ENCODE measurements around the gene DNMBP.
"Not testable (repeated sequence)": the region's sequence is repeated elsewhere in the genome, so short reads cannot be mapped to it uniquely, and the experiment has no call there.

DNMBP gene

DNA sequence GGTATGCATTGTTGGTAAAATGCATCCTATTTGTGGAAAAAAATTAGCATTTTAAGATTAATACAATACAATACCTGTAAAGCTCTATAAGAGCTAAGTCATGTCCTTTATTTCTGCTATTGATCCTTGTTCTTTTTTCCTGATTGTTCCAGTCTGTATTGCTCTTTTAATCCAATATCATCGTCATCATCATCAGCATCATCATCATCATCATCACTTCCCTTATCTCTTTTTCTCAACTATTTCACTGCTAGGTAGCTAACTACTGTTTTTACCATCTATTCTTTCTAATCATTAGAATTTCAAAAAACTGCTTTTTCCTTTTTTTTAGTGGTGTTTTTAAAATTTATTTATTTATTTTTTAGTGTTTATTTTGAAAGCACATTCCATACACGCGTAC, 156.1 kb downstream of the DNMBP start:
- no peak for DNase-seq

DNA sequence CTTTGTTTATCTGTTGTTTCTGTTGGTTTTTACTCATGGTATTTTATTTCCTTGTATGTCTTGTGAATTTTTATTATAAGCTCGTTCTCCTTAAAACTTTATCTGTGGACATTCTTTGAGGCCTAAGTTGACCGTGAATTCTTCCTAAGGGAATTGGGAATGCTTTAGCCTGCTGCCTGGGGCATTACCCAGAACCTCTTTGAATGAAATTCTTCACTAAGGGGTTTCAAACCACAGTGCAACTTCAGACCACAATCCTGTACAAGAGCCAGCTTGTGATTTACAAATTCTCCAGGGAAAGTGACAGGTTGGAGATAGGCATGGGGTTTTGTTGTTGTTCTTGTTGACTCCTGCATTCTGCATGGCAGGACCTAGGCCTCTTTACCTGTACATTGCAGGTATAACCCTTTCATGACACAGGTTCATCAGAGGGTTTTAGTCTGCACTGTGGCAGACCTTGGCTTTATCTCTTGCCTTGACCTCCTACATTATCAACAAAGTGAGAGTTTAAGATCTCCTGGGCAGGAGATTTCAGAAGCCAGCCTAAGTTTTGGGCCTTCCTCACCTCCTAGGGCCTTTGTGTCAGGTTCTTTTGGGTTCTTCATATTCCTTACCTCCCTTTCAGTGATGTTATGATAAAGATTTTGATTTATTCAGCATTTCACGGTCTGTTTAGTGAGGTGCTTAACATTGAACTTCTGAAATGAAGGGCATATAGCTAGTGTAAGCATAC, 157.1 kb downstream of the DNMBP start:
- DNase-seq, result no peak

GRCh38 chr10:99851825-99852224, 157.9 kb downstream of the DNMBP start:
- DNase-seq, result no peak

DNA sequence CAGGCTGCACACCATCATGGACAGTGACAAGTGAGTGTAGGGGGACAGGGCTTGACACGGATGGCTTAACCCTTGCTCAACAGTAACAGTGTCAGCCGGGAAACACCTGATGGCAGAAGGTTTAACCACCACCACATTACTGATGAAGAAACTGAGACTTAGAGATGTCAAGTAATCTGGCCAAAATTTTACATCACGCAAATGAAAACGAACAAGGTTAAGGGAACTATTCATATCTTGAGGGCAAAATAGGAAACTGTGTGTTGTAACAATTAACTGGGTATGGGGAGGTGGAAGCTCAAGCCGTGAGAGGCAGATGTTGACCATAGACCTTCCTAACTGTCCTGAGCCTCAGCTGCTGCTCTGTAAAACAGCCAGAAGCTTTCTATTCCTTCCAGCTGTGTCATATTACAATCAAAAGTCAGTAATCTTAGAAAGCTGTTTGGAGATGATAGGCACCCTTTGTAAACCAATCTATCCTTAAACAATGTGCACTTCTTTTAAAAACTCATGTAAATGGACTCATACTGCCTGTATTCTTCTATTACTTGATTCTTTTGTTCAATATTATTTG, 158.9 kb downstream of the DNMBP start:
- DNase-seq, result no peak

DNA sequence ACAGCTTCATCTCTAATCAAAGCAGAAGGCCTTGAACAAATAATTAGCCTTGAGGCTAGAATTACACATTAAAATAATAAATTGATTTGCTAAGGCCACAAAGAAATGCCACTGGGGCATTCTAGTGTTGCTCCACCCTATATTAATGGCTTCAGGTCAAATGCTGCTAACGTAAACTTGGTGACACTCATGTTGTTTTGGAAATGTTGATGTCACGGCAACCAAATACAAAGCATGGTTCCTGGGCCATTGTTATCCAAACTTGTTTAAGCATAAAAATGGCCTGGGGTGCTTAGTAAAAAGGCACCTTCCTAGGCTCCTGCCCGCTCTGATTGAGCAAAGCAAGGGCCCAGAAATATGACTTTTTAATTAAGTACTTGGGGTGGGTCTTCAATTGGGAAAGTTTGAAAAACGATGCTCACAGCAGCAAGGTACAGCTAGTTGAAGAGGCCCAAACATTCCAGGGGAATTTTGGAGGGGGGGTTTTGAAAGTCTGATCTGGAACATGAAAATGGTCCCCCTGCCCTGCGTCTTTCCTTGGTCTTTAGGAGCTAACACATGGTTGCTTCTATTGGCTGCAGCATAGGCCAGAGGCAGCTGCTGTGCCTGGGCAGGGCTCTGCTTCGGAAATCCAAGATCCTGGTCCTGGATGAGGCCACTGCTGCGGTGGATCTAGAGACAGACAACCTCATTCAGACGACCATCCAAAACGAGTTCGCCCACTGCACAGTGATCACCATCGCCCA, 159.6 kb downstream of the DNMBP start:
- DNase-seq, result no peak

DNA sequence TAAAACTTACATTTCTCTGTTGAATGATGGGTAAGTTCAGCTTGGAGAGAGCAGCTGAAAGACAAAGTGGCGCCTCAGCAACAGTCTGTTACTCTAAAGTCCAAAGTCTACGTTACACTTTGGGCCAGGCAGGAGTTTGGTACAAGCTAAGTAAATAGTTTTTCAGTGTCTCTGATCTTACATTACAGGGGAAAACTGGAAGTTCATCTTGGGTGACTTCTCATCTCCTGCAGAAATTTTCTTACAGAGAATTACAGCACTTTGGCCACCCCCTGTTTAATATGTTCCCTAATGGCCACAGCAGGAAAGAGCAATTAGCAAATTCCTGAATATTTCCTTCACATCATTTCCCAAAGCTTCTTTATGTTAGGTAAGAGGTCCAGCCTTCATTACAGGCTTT, 160.2 kb downstream of the DNMBP start:
- DNase-seq, result no peak

DNA sequence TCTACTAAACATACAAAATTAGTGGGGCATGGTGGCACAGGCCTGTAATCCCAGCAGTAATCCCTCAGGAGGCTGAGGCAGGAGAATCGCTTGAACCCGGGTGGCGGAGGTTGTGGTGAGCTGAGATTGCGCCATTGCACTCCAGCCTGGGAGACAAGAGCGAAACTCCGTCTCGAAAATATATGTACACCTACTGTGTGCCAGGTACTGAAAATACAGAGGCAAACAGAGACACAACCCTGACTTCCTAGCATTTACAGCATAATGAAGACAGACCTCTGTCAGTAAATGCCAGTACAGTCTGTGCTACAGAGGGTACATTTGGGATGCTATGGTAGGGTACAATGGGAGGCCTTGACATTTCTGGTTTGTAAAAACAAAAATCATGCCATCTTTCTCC, 160.7 kb downstream of the DNMBP start:
- no peak for DNase-seq

DNA sequence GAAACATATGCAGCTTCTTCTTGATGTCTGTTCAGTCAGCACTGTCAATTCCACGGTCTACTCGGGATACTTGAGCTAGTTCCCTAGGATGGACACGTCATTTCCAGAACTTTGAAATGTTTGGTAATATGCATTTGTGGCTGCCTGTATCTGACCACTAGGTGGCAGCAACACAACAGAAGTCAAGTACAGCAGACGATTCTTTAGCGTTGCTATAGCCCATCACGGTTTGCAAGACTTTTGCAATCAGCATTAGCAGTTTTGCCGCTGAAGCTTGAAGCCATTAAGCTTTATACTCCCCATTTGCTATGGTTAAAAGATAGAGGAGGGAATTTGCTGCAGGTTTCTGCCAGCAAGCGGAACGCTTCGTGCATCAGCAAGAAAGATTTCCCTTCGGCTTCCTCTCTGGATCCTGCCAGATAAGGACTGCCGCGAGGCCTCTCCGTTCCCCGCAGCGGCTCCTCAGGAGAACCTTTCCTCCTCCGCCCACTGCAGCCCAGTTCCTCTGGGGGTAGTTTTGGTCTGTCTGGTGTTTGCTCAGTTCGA, 163.8 kb downstream of the DNMBP start:
- DNase-seq, result peak; percentile 52 to 77

GRCh38 chr10:99844433-99844955, 165.3 kb downstream of the DNMBP start:
- no peak for DNase-seq

- DNase-seq, result no peak
Measured at GRCh38 chr10:99843310-99843709, 166.4 kb downstream of the DNMBP start.

DNA sequence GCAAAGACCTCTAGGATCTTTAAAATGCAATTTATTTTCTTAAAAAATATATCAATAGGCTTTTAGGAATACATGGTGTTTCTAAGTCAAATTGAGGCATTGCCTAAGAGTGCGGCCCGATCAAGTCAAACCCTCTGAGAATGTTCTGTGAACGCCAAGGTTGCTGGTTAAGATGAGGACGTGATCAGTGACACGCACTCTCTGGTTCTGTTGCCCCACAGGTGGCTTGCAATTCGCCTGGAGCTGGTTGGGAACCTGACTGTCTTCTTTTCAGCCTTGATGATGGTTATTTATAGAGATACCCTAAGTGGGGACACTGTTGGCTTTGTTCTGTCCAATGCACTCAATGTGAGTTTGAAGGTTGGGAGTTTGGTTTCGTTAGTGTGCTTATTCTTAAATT, 168.0 kb downstream of the DNMBP start:
- no peak for DNase-seq

GRCh38 chr10:99840859-99841258, 168.9 kb downstream of the DNMBP start:
- not testable (repeated sequence) for DNase-seq

DNA sequence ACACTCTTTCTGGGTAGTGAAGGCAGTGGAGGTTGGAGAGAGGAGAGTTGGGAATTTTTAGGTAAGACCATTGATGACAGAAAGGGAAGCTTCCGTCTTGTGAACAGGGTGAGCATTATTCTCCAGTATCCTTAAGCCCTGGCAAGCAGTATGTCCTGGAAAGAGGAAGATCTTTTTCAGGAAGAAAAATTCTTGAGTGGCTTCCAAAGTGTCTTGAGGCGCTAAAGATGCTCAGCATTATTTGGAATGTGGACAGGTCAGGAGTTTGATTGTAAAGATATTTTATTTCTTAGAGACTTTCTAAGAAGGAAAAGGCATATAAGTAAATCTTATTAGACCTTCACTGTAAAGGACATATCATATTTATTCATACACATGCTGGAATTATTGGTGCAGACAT, 173.0 kb downstream of the DNMBP start:
- DNase-seq, result no peak

- DNase-seq, result no peak
Measured at GRCh38 chr10:99835947-99836346, 173.8 kb downstream of the DNMBP start.

DNA sequence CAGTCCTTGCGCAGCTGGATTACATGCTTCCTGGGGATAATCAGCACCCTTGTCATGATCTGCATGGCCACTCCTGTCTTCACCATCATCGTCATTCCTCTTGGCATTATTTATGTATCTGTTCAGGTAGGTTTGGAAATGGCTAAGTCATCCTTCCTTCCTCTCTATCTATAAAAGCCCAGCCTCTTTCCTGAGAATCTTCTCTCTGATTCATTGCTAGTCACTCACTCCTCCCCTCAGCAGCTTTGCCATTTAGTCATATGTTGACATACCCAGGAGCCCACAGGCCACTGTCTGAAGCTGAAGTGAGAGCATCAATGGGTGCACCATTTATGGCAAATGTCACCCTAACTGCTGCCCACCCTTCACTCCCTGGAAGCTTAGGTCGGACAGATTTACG, 175.3 kb downstream of the DNMBP start:
- DNase-seq, result no peak

- DNase-seq, result no peak
Measured at GRCh38 chr10:99832439-99832838, 177.3 kb downstream of the DNMBP start.

DNA sequence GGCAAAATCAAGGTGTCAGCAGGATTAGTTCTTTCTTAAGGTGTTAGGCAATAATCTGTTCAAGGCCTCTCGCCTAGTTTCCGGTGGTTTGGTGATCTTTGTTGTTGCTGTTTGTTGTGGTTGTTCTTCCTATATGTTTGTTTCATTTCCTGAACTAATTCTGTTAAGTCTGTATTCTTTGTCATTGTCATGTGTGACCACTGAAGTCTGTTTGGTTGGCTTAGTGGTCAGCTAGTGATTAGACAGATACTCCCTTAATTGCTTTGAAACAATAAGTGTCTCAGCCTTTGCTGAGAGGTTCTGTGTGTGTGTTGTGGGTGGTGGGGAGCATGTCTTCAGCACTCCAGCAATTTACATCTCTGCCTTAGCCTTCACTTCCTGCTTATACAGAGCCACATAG, 181.3 kb downstream of the DNMBP start:
- DNase-seq, result no peak

- DNase-seq, result no peak
Measured at GRCh38 chr10:99827936-99828335, 181.8 kb downstream of the DNMBP start.
